Measurements from ENCODE around the gene PTPRU. TPM values are rescaled to one million over a fixed set of nuclear protein-coding genes. Genes with fewer than 3 reads are reported as not detected.
A peak's percentile ranks its signal among the peaks of the same experiment; 100 is the strongest.

The PTPRU gene
- total RNA-seq, 1 donor, result 9.4 TPM

- no peak overlapping the region for H3K27ac ChIP-seq (ENCODE audit: low read depth, low read length)
- DNase-seq (ENCODE audit: insufficient read length, low spot score, missing footprints), result peak; percentile 52
- no peaks in the 10 kb centered on the region for H3K79me2 ChIP-seq (ENCODE audit: insufficient read depth, low read length)
- H2AFZ ChIP-seq (ENCODE audit: low read length), result no peak overlapping the region
- TF ChIP-seq CTCF (IDR thresholded peaks at IDR 0.05; ENCODE audit: extremely low read depth, low read depth, low read length), result no peak
- no peaks in the 10 kb centered on the region for H3K9me3 ChIP-seq (ENCODE audit: low read depth, low read length)
- no peaks in the 10 kb centered on the region for H3K4me1 ChIP-seq (ENCODE audit: insufficient read depth, low read length)
- H3K27me3 ChIP-seq (ENCODE audit: insufficient read depth, low read length), result no peaks in the 10 kb centered on the region
- no peaks in the 10 kb centered on the region for H3K36me3 ChIP-seq (ENCODE audit: insufficient read depth, low read length)
- H3K4me3 ChIP-seq (ENCODE audit: insufficient read depth, low read length), result no peak overlapping the region
- H3K4me2 ChIP-seq (ENCODE audit: insufficient read depth, low read length), result no peak overlapping the region
- no peaks in the 10 kb centered on the region for H4K20me1 ChIP-seq (ENCODE audit: insufficient read depth, low read length)
Observed at GRCh38 chr1:29315262-29315661, 78.9 kb downstream of the PTPRU start.

- H3K36me3 ChIP-seq (ENCODE audit: insufficient read depth, low read length), result no peaks in the 10 kb centered on the region
- H4K20me1 ChIP-seq (ENCODE audit: insufficient read depth, low read length), result no peaks in the 10 kb centered on the region
- DNase-seq (ENCODE audit: insufficient read length, low spot score, missing footprints), result peak; percentile 44
- no peak overlapping the region for H3K4me2 ChIP-seq (ENCODE audit: insufficient read depth, low read length)
- no peaks in the 10 kb centered on the region for H3K79me2 ChIP-seq (ENCODE audit: insufficient read depth, low read length)
- no peak overlapping the region for H2AFZ ChIP-seq (ENCODE audit: low read length)
- no peaks in the 10 kb centered on the region for H3K9me3 ChIP-seq (ENCODE audit: low read depth, low read length)
- no peak for TF ChIP-seq CTCF (IDR thresholded peaks at IDR 0.05; ENCODE audit: extremely low read depth, low read depth, low read length)
- H3K4me1 ChIP-seq (ENCODE audit: insufficient read depth, low read length), result no peaks in the 10 kb centered on the region
- H3K4me3 ChIP-seq (ENCODE audit: insufficient read depth, low read length), result no peak overlapping the region
- H3K27me3 ChIP-seq (ENCODE audit: insufficient read depth, low read length), result no peaks in the 10 kb centered on the region
- no peak overlapping the region for H3K27ac ChIP-seq (ENCODE audit: low read depth, low read length)
Observed at GRCh38 chr1:29315876-29316275, 79.6 kb downstream of the PTPRU start.

- H3K9me3 ChIP-seq (ENCODE audit: low read depth, low read length), result no peaks in the 10 kb centered on the region
- H3K79me2 ChIP-seq (ENCODE audit: insufficient read depth, low read length), result no peaks in the 10 kb centered on the region
- no peaks in the 10 kb centered on the region for H3K27me3 ChIP-seq (ENCODE audit: insufficient read depth, low read length)
- no peaks in the 10 kb centered on the region for H4K20me1 ChIP-seq (ENCODE audit: insufficient read depth, low read length)
- peak; percentile 75 for DNase-seq (ENCODE audit: insufficient read length, low spot score, missing footprints)
- no peak overlapping the region for H3K27ac ChIP-seq (ENCODE audit: low read depth, low read length)
- no peaks in the 10 kb centered on the region for H3K4me1 ChIP-seq (ENCODE audit: insufficient read depth, low read length)
- H3K36me3 ChIP-seq (ENCODE audit: insufficient read depth, low read length), result no peaks in the 10 kb centered on the region
- no peak overlapping the region for H3K4me2 ChIP-seq (ENCODE audit: insufficient read depth, low read length)
- no peak for TF ChIP-seq CTCF (IDR thresholded peaks at IDR 0.05; ENCODE audit: extremely low read depth, low read depth, low read length)
- H3K4me3 ChIP-seq (ENCODE audit: insufficient read depth, low read length), result no peak overlapping the region
- no peak overlapping the region for H2AFZ ChIP-seq (ENCODE audit: low read length)
Observed at GRCh38 chr1:29317063-29317915, 81.0 kb downstream of the PTPRU start.

- H3K9me3 ChIP-seq (ENCODE audit: low read depth, low read length), result no peaks in the 10 kb centered on the region
- no peaks in the 10 kb centered on the region for H3K27me3 ChIP-seq (ENCODE audit: insufficient read depth, low read length)
- H3K27ac ChIP-seq (ENCODE audit: low read depth, low read length), result no peak overlapping the region
- no peak overlapping the region for H3K4me3 ChIP-seq (ENCODE audit: insufficient read depth, low read length)
- H3K36me3 ChIP-seq (ENCODE audit: insufficient read depth, low read length), result no peaks in the 10 kb centered on the region
- no peak overlapping the region for H3K4me2 ChIP-seq (ENCODE audit: insufficient read depth, low read length)
- no peaks in the 10 kb centered on the region for H3K4me1 ChIP-seq (ENCODE audit: insufficient read depth, low read length)
- no peaks in the 10 kb centered on the region for H4K20me1 ChIP-seq (ENCODE audit: insufficient read depth, low read length)
- TF ChIP-seq CTCF (IDR thresholded peaks at IDR 0.05; ENCODE audit: extremely low read depth, low read depth, low read length), result no peak
- H2AFZ ChIP-seq (ENCODE audit: low read length), result no peak overlapping the region
- H3K79me2 ChIP-seq (ENCODE audit: insufficient read depth, low read length), result no peaks in the 10 kb centered on the region
- DNase-seq (ENCODE audit: insufficient read length, low spot score, missing footprints), result peak; percentile 91
Observed at GRCh38 chr1:29317916-29318530, 81.7 kb downstream of the PTPRU start.

All from osteoblast (primary cell).